Adipose tissue (tissue), 3 donors: Measurements from ENCODE around the gene KRT6A. TPM values are rescaled to one million over a fixed set of nuclear protein-coding genes. Genes with fewer than 3 reads are reported as not detected.

Experiments
- H3K27ac ChIP-seq: one replicate; pipeline ENCODE4 v1.5.1; 2013; ENCODE audit warnings: low read depth, low read length
- WGBS, 3 donors: extraction: QIAGEN DNeasy Blood & Tissue Kit; methylation state at CpG; one replicate each; pipeline ENCODE4 v1.1.7; 2013; 5-methylcytosine and 5-hydroxymethylcytosine counted together
- polyA plus RNA-seq, 3 donors: library from polyadenylated mRNA; stranded (reverse); fragments of 200-250 nt; gene quantifications; one replicate each; pipeline ENCODE4 v1.2.3, GENCODE V29; 2013
- donor health status: healthy with polysubstance abuse.
- donor health status: Bipolar disorder and iron deficiency.
- donor health status: healthy.

The KRT6A gene
- polyA plus RNA-seq, 3 donors = 0.43 to 9.1 TPM; not detected in 1

DNA sequence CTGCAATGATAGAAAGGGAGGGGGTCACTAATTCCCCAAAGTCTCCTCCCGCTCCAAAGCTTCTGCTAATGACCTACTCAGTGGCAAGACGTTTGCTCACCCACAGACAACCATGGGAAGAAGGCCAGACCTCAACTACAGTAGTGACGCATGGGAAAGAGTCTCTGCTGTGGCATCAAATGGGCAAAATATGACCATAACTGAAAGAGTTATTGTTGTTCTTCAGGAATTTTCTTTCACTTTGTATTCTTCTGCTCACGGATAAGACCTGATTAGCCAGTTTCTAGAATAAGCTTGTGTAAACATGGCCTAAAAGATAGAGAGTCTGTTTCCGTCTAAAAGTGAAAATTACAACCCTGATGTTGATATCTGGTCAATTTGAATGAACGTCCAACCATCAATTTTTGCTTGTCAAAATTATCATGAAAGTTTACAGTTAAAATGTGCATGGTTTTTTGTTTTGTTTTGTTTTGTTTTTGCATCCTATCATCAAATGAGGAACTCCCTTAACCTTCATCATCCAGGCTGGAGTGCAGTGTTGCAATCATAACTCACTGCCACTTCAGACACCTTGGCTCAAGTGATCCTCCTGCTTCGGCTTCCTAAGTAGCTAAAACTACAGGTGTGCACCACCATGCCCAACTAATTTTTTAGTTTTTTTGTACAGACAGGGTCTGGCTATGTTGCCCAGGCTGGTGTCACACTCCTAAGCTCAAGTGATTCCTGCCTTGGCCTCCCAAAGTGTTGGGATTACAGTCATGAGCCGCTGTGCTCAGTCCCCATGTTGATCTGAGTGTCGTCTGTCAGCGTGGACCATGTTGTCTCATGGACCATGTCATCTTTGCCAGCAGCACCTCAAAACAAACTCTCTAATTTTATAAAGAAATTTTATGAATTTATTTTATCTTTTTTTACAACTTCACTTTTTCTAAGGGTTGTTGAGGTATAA, 48.1 kb downstream of the KRT6A start:
- 59 to 76% (median 69%) methylated on average over 10 of the region's 10 CpGs for WGBS, 3 donors
- H3K27ac ChIP-seq = no peak overlapping the region

- 83 to 91% (median 90%) methylated on average over 3 of the region's 3 CpGs for WGBS, 3 donors
- no peak overlapping the region for H3K27ac ChIP-seq
Measured at GRCh38 chr12:52443966-52444365, 49.1 kb downstream of the KRT6A start.

GRCh38 chr12:52442600-52443061, 50.4 kb downstream of the KRT6A start:
- 25 to 38% (median 29%) methylated on average over 6 of the region's 6 CpGs for WGBS, 3 donors
- no peak overlapping the region for H3K27ac ChIP-seq

GRCh38 chr12:52441320-52441911, 51.6 kb downstream of the KRT6A start:
- 53 to 64% (median 62%) methylated on average over 9 of the region's 9 CpGs for WGBS, 3 donors

GRCh38 chr12:52440821-52441319, 52.2 kb downstream of the KRT6A start:
- WGBS, 3 donors = 92 to 99% (median 95%) methylated on average over 5 of the region's 5 CpGs
- H3K27ac ChIP-seq = no peak overlapping the region

More at GRCh38 chr12:52441320-52441911, 51.6 kb downstream of the KRT6A start:
- no peak overlapping the region for H3K27ac ChIP-seq

- 75 to 80% (median 77%) methylated on average over 2 of the region's 2 CpGs for WGBS, 3 donors
Measured at GRCh38 chr12:52439845-52440244, 53.2 kb downstream of the KRT6A start.

DNA sequence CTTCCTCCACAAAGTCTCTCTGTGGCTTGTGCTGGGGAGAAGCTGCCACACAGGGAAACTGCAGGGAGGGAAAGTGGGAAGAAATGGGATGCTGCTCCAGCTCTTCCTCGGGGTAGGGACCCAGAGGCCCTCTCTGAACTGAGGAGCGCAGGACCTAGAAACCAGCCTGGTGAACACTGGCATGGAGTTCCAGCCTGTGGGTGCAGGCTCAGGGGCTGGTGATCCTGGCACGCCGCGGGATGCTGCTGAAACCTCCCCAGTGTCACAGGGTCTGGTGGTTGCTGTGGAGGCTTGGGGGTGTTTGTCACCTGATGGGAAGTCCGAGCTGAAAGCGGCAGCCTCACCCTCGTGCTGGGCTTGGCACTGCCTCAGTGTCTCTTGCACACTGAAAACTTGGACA, 53.6 kb downstream of the KRT6A start:
- WGBS, 3 donors = 77 to 79% (median 78%) methylated on average over 8 of the region's 8 CpGs
- no peak overlapping the region for H3K27ac ChIP-seq

More at GRCh38 chr12:52439845-52440244, 53.2 kb downstream of the KRT6A start:
- H3K27ac ChIP-seq = no peak overlapping the region

DNA sequence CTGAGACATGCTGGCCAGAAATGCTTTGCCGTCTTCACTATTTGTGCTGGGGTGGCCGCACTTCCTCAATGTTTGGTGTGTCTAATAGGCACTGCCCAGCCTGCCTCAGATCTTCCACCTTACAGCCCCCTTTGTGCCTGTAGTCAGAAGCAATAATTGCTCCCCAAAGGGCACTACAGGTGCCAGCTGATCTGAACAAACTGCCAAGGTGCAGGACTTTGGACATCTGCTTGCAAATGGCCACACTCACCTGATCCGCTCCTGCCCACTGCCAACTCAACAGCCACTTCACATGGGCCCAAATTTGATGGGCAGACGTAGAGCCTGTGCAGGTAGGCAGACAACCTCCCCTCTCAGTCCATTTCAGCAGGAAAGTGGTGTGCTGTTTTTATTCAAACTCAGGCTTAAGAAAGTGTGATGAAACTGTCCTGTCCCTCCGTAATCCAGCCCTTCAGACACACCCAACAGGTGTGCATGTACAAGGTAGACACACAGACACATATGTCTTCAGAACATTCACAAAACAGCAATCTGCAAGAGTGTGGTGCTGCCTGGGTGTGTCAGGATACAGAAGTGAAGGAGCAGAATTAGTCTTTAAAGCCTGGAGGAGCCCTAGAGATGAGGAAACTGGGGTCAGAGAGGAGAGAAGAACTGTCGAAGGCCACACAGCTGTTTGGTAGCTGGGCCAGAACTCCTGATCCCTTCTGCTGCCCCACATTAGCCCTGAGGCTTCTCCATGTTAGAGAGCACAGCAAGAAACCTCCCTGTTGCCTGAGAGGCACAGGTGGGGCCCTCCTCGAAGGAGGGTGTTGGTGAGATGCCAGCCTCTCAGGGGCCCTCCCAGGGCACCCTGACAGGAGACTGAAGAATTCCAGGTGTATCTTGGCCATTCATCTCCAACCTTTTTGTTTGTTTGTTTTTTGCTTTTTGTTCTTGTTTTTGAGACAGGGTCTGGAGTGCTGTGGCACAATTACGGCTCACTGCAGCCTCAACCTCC, 54.5 kb downstream of the KRT6A start:
- no peak overlapping the region for H3K27ac ChIP-seq
- WGBS, 3 donors = 83 to 89% (median 85%) methylated on average over 8 of the region's 8 CpGs

GRCh38 chr12:52437508-52437907, 55.5 kb downstream of the KRT6A start:
- WGBS, 3 donors = 65 to 70% (median 69%) methylated on average over 9 of the region's 9 CpGs
- no peak overlapping the region for H3K27ac ChIP-seq

Other genes starting within 250 kb of the KRT6A start
- gene KRT86, start 218.6 kb downstream of the KRT6A start, polyA plus RNA-seq = 1 to 10 TPM in 1 of 3 donors, not detected in 2; 1.2 TPM
- gene KRT81, start 201.7 kb downstream of the KRT6A start, polyA plus RNA-seq = under 1 TPM in 2 of 3 donors, not detected in 1; 0.04 to 0.34 TPM
- gene KRT83, start 171.9 kb downstream of the KRT6A start, polyA plus RNA-seq = not detected
- gene KRT85, start 125.8 kb downstream of the KRT6A start, polyA plus RNA-seq = not detected
- gene KRT84, start 107.6 kb downstream of the KRT6A start, polyA plus RNA-seq = not detected
- gene KRT82, start 86.9 kb downstream of the KRT6A start, polyA plus RNA-seq = not detected
- gene KRT75, start 58.9 kb downstream of the KRT6A start, polyA plus RNA-seq = under 1 TPM in 1 of 3 donors, not detected in 2; 0.11 TPM
- gene KRT6B, start 41.1 kb downstream of the KRT6A start, polyA plus RNA-seq = under 1 TPM in 2 of 3 donors, not detected in 1; 0.05 to 0.85 TPM
- gene KRT6C, start 19.5 kb downstream of the KRT6A start, polyA plus RNA-seq = under 1 TPM in 1 of 3 donors, not detected in 2; 0.56 TPM
- 10 to 100 TPM in 1 of 3 donors, 1 to 10 TPM in 1, under 1 TPM in 1; 0.99 to 12.1 (median 1.8) TPM for gene KRT5, start 27.1 kb upstream of the KRT6A start, polyA plus RNA-seq
- not detected for gene KRT71, start 59.9 kb upstream of the KRT6A start, polyA plus RNA-seq
- not detected for gene KRT74, start 80.6 kb upstream of the KRT6A start, polyA plus RNA-seq
- gene KRT72, start 108.2 kb upstream of the KRT6A start, polyA plus RNA-seq = under 1 TPM; 0.13 to 0.34 (median 0.21) TPM
- under 1 TPM in 2 of 3 donors, not detected in 1; 0.07 to 0.09 TPM for gene KRT73, start 125.3 kb upstream of the KRT6A start, polyA plus RNA-seq
- not detected for gene KRT2, start 159.0 kb upstream of the KRT6A start, polyA plus RNA-seq
- gene KRT1, start 187.2 kb upstream of the KRT6A start, polyA plus RNA-seq = not detected
- gene KRT77, start 210.3 kb upstream of the KRT6A start, polyA plus RNA-seq = under 1 TPM in 2 of 3 donors, not detected in 1; 0.01 to 0.08 TPM